Endodermal cell (in vitro differentiated cells): Measurements from ENCODE around the gene S100G. TPM values are rescaled to one million over a fixed set of nuclear protein-coding genes. Genes with fewer than 3 reads are reported as not detected.

Source experiments
- DNase-seq: peaks from one replicate; pipeline ENCODE4 v3.0.0-alpha.2; 2017
- H3K27ac ChIP-seq: 2 replicates; pipeline ENCODE4 v1.5.1; 2013; ENCODE audit warnings: mild to moderate bottlenecking, low read depth, low read length, moderate library complexity
- H3K27me3 ChIP-seq: 2 replicates; pipeline ENCODE4 v1.6.1; 2013; ENCODE audit warnings: mild to moderate bottlenecking, low read length, moderate library complexity; ENCODE audit not compliant: insufficient read depth, control insufficient read depth, poor library complexity, severe bottlenecking
- H3K36me3 ChIP-seq: 2 replicates; pipeline ENCODE4 v1.7.0; 2013; ENCODE audit warnings: mild to moderate bottlenecking, low read length, moderate library complexity; ENCODE audit not compliant: control insufficient read depth, insufficient read depth
- H3K4me1 ChIP-seq: one replicate; pipeline ENCODE4 v1.7.0; 2013; ENCODE audit warnings: low read length; ENCODE audit not compliant: control insufficient read depth, insufficient read depth
- H3K4me3 ChIP-seq: 2 replicates; pipeline ENCODE4 v1.5.1; 2013; ENCODE audit warnings: mild to moderate bottlenecking, low read length, moderate library complexity
- H3K9ac ChIP-seq: 2 replicates; pipeline ENCODE4 v1.6.1; 2013; ENCODE audit warnings: mild to moderate bottlenecking, low read length, moderate library complexity; ENCODE audit not compliant: poor library complexity, severe bottlenecking; ENCODE audit errors: extremely low read depth
- H3K9me3 ChIP-seq: 2 replicates; pipeline ENCODE4 v1.6.1; 2013; ENCODE audit warnings: mild to moderate bottlenecking, low read length, moderate library complexity; ENCODE audit not compliant: control insufficient read depth
- H3K27ac Mint-ChIP-seq: 2 replicates; pipeline ENCODE4 v1.8.0; 2020; ENCODE audit warnings: mixed read lengths
- H3K27me3 Mint-ChIP-seq: 2 replicates; pipeline ENCODE4 v1.8.0; 2021; ENCODE audit warnings: mild to moderate bottlenecking, mixed read lengths; ENCODE audit not compliant: insufficient read depth
- H3K36me3 Mint-ChIP-seq: 2 replicates; pipeline ENCODE4 v1.8.0; 2020; ENCODE audit warnings: low read depth, mixed read lengths
- H3K4me1 Mint-ChIP-seq: 2 replicates; pipeline ENCODE4 v1.8.0; 2020; ENCODE audit warnings: mixed read lengths
- H3K4me3 Mint-ChIP-seq: 2 replicates; pipeline ENCODE4 v1.8.0; 2020; ENCODE audit warnings: mild to moderate bottlenecking, moderate library complexity, mixed read lengths
- H3K9me3 Mint-ChIP-seq: 2 replicates; pipeline ENCODE4 v1.8.0; 2020; ENCODE audit warnings: mild to moderate bottlenecking, mixed read lengths
- WGBS, 2 experiments: methylation state at CpG; one replicate each; pipeline versions ENCODE4 v1.1.5 to v1.1.7; 2013; ENCODE audit warnings: missing lambda C conversion rate in 2 of 2, mixed read lengths in 1 of 2; ENCODE audit not compliant: insufficient coverage in 1 of 2, insufficient read length in 1 of 2; 5-methylcytosine and 5-hydroxymethylcytosine counted together
- total RNA-seq, 2 donors: library from RNA; stranded (reverse); fragmentation: NEBNext Ultra II Directional in 1 of 2; extraction: Animal tissue kit (Norgen Biotek cat#: 25700) in 1 of 2; gene quantifications; 2 replicates in 1 of 2; 3 replicates in 1 of 2; pipeline ENCODE4 v1.2.1, GENCODE V29; 2021
- TF ChIP-seq, protein P1 (sequence below): fragments of 200-600 bp; sonication (generic); conservative IDR thresholded peaks from 2 replicates; pipeline ENCODE4 v1.5.0; 2021; ENCODE audit warnings: antibody characterized with exemption, mild to moderate bottlenecking

S100G gene
- total RNA-seq, 2 donors from 2014 or later: not detected

DNA sequence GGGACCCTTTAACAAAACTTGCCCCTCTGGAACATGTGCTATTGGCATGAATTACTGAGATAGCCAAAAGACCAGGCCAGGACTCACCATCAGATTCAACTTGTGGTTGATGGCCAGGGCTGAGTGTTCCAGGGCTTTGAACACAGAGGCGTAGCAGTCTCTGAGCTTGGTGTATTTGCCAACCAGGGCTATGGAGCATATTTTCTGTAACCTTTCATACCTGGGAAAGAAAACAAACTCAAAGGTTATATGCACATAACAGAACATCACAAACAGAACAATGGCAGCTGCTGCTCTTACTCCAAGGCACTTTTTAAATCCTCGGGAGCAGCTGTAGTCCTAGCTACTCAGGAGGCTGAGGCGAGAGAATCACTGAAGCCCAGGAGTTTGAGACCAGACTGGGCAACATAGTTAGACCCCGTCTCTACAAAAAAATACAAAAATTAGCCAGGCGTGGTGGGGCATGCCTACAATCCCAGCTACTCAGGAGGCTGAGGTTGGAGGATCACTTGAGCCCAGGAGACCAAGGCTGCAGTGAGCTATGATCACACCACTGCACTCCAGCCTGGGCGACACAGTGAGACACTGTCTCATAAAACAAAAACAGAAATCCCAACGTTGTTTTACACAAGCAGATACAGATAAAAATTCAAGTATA, 33.2 kb downstream of the S100G start:
- peaks cover 85% of the 10 kb centered on the region for H3K36me3 Mint-ChIP-seq

DNA sequence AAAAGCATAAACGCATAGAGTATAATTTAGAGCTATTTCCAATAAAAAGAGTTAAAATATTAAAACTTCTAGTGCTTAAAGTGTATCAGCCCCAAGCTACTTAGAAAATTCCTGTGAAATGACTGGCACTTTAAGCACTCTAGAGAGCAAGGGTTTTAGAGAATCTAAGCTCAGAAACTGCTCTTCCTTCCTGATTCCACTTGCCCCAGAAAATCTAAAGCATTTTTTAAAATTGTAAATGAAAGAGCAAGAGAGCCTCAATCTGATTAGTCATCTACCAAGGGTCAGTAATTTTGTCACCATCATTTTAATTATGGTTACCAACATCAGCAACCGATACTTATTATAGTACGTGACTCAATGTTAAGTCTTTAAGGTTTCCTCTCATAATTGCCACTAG, 37.6 kb downstream of the S100G start:
- WGBS, 2 experiments: 89% methylated on average over 2 of the region's 3 CpGs; no CpG with 5 or more reads in 1 of the 2 experiments
- TF ChIP-seq, protein P1, sequence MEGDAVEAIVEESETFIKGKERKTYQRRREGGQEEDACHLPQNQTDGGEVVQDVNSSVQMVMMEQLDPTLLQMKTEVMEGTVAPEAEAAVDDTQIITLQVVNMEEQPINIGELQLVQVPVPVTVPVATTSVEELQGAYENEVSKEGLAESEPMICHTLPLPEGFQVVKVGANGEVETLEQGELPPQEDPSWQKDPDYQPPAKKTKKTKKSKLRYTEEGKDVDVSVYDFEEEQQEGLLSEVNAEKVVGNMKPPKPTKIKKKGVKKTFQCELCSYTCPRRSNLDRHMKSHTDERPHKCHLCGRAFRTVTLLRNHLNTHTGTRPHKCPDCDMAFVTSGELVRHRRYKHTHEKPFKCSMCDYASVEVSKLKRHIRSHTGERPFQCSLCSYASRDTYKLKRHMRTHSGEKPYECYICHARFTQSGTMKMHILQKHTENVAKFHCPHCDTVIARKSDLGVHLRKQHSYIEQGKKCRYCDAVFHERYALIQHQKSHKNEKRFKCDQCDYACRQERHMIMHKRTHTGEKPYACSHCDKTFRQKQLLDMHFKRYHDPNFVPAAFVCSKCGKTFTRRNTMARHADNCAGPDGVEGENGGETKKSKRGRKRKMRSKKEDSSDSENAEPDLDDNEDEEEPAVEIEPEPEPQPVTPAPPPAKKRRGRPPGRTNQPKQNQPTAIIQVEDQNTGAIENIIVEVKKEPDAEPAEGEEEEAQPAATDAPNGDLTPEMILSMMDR: no peak
- Histone ChIP-seq H3K4me3 (no peak overlapping the region), H3K9me3 (no peaks in the 10 kb centered on the region), H3K27me3 (no peaks in the 10 kb centered on the region), H3K36me3 (peaks cover 21% of the 10 kb centered on the region), H3K4me1 (no peaks in the 10 kb centered on the region), H3K27ac (no peak overlapping the region), H3K9ac (no peak overlapping the region)
- Mint-ChIP-seq H3K4me1 (no peaks in the 10 kb centered on the region), H3K36me3 (peaks cover 90% of the 10 kb centered on the region), H3K9me3 (no peaks in the 10 kb centered on the region), H3K4me3 (no peak overlapping the region), H3K27me3 (no peaks in the 10 kb centered on the region), H3K27ac (no peak overlapping the region)
- DNase-seq: no peak

More for the DNA sequence above, 33.2 kb downstream of the S100G start:
- WGBS, 2 experiments: 92 to 100% methylated on average over 1 to 5 of the region's 7 CpGs
- Mint-ChIP-seq H3K4me3 (no peak overlapping the region), H3K27ac (no peak overlapping the region), H3K27me3 (no peaks in the 10 kb centered on the region), H3K9me3 (no peaks in the 10 kb centered on the region), H3K4me1 (no peaks in the 10 kb centered on the region)
- DNase-seq: no peak
- Histone ChIP-seq H3K4me3 (no peak overlapping the region), H3K27ac (no peak overlapping the region), H3K9ac (no peak overlapping the region), H3K36me3 (peaks cover 15% of the 10 kb centered on the region), H3K27me3 (no peaks in the 10 kb centered on the region), H3K4me1 (no peaks in the 10 kb centered on the region), H3K9me3 (no peaks in the 10 kb centered on the region)
- TF ChIP-seq, protein P1: no peak

DNA sequence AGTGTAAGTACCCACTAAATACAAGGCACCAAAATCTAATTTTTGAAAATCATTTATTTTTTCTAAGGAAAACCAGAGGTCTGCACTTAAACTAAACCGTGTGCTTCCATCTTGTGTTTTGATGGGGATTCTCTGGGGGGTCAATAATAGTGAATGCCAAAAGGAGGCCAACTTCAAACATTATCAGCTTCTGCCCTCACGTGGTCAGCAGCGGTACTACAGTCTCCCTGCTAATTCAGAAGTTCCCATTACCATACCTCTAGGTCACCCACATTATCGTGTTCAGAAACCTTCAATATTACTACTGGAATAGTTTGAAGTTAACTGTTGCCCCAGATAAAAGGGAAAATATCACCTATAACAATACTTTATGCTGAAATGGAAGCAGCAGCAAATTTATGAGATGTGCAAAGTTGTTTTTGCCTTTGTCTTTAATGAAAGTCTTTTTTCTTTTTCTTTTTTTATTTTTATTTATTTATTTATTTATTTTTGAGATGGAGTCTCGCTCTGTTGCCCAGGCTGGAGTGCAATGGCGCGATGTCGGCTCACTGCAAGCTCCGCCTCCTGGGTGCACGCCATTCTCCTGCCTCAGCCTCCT, 45.2 kb downstream of the S100G start:
- Mint-ChIP-seq H3K9me3 (no peaks in the 10 kb centered on the region), H3K27me3 (no peaks in the 10 kb centered on the region), H3K4me1 (no peaks in the 10 kb centered on the region), H3K4me3 (no peak overlapping the region), H3K36me3 (peaks cover 78% of the 10 kb centered on the region), H3K27ac (no peak overlapping the region)
- peak; percentile 89 for DNase-seq
- H3K9me3 ChIP-seq: no peaks in the 10 kb centered on the region
- H3K36me3 ChIP-seq: peaks cover 27% of the 10 kb centered on the region
- no peak overlapping the region for H3K9ac ChIP-seq
- no peaks in the 10 kb centered on the region for H3K27me3 ChIP-seq
- WGBS, 2 experiments: 65% methylated on average over 9 of the region's 10 CpGs; no CpG with 5 or more reads in 1 of the 2 experiments
- H3K4me3 ChIP-seq: no peak overlapping the region
- no peak overlapping the region for H3K27ac ChIP-seq
- TF ChIP-seq, protein P1: peak; percentile 96
- no peaks in the 10 kb centered on the region for H3K4me1 ChIP-seq
